HT-29 (cell line): ENCODE measurements around the gene TRAK1. TPM values are rescaled to one million over a fixed set of nuclear protein-coding genes. Genes with fewer than 3 reads are reported as not detected.

ENCODE experiments used
- DNase-seq: peaks from one replicate; pipeline ENCODE4 v3.0.0-alpha.2; 2015; ENCODE audit warnings: low spot score
- total RNA-seq: library from RNA; depleted of rRNA; stranded (reverse); fragments of >200 nt; shearing (Covaris generic); gene quantifications from 2 replicates; pipeline ENCODE4 v1.2.3, GENCODE V29; 2014

Gene TRAK1
- total RNA-seq, 1 experiment from 2014 or later, result 186 TPM

DNA sequence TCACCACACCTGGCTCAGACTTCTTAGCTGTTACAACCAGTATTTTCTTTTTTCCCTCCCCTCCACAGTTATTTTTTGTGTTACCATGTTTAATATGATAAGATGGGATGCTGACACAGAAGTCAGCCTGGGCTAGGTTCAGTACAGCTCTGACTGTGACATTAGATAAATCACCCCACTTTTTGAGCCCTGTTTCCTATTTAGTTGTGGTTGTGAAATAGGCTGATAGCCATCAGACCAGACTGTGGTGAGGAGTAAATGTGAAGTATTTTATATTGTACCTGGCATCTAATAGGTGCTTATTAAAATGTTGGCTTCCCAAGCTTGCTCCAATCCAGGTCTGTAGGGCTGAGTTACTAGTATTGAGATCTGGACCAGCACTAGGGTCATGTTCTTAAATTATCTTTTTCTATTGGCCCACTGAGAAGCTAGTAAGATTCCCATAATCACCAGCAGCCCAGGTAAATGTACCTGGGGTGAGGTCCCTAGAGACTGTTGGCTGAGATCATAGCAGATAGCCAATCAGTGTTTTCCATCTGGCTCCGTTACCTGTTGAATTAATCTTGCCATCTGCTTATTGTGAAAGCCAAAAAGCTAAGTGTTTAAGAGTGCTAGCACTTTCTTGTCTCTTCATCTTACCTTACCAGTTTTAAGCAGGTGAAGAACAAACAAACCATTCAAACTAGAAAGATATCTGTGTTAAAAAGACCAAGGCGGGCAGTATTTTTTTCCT lies 113.9 kb downstream of the TRAK1 start:
- DNase-seq, result no peak

DNA sequence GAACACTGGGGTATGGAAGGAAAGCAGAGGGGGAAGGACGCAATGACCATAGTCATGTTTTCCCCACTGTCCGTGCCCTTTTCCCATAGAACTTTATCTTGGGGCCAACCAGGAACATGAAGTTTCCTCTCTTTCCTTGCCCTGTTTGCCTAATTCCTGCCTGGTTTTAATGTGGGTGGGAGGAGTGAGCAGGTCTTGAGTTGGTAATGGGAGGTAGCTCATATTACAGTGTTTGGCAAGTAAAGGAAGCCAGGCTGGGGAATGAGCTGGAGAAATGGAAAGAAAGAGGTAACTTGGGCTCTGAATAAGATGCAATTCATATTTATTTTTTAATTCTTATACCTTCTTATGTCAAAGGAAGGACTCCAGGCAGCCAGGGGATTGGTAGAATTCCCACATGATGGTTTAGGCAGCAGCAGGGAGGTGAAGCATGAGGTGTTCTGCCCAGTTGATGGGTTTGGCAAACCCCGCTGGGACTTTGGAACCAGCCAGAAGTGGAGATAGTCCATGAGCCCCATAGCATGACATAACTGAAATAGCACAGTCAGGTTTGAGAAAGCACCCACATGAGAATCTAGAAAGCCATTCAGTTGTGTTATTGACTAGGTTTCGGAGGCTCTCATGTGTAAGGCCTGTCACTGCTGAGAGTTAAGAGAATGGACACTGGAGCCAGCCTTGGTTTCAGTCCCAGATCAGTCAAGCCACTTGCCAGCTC lies 114.8 kb downstream of the TRAK1 start:
- no peak for DNase-seq

DNA sequence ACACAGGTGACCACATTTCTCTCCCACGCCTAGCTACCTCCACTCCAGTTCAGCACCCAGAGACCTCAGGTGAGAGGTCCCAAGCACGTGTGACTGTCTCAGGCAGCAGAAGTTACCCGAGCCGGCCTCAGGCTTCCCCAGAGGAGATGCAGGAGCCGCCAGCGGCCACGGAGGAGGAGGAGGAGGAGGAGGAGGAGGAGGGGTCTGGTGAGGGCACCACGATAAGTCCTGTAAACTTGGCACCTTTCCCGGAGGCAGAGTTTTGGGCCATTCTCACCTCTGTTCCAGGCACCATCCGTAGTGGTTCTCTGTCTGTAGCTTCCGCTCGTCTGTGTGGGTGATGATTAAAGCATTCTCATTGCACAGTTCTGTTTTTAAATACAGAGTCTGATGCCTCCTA lies 118.8 kb downstream of the TRAK1 start:
- no peak for DNase-seq

DNA sequence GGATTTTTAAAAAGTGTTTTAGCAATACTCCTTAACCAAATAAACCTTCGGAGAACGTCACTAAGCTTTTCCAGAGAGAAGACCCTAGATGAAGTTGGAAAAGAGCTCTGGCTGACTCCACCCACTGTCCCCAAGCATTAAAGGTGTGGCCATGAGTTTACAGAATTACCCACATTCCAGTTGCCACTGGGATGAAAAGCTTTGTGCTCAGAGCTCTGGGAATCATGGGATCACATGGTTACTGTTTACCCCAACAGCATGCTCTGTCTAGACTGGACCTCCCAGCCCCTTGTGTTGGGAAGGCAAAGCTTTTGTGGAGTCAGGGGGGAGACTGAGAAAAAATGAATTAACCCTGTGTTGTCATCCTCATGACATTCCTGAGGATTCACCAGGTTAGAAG lies 119.6 kb downstream of the TRAK1 start:
- DNase-seq, result no peak

DNA sequence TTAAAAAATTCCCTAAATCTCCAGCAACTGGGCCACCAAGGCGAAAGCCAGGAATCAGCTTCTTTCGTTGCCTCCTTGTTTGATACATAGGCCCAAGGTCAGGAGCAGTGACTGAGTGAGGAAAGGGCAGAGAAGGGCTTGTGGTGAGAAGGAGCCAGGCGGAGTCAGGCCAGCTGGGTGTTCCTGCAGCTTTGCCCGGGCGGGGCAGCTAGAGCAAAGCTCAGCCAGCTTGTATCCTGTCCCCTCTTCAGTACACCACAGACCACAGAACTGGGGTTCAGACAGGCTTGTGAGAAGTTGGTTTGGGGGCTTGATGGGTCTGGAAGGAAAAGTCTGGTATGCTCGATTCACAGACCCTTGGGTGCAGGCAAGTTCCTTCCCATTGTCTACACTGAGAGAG lies 122.3 kb downstream of the TRAK1 start:
- peak; percentile 18 for DNase-seq

DNA sequence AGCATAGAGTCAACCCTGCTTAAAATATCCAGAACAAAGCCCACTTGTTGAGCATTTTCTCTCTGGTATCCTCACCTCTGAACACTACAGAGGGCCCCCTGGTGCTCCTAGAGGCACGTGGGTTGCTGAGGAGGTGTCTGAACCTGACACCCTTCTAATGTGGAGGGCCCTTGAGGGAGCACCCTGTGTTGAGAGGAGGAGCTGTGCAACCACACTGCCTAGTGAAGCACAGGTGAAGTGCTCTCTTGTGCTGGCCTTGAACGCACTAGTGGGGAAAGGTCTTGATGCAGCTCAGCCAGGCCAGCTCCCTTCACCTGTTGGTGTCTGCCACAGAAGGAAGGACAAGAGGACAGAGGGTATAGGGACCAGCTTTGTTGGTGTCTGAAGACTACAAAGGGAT lies 122.9 kb downstream of the TRAK1 start:
- DNase-seq, result no peak

DNA sequence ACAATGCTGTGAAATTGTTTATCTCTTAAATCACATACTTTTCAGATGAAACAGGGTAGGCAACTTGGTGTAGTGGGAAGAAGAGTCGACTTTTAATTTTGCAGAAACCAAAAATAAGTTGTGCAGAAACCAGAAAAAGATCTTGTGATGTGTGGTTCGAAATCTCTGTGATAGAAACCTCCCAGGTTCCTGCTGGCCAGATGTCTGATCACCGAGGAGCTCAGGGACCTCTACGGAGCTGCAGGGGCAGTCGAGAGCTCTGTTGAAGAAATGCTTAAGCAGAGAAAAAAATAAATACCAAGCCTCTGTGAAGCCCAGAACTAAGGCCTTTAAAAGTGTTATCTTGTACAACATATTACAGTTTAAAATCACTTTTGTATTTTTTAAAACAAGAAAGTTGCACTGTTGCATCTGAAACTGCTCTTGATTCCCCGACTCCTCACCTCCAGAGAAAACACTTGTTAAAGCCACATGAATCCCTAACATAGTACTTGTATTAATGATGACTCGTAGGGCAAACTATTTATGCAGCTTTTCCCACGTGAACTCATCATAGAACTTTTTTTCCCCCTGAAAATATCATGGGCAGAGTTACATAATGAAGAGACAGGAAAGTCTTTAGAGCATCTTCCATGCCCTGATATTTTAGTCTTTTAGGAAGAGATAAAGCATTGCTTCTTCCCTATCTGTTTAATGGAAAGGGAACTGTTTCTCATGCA lies 123.6 kb downstream of the TRAK1 start:
- no peak for DNase-seq

DNA sequence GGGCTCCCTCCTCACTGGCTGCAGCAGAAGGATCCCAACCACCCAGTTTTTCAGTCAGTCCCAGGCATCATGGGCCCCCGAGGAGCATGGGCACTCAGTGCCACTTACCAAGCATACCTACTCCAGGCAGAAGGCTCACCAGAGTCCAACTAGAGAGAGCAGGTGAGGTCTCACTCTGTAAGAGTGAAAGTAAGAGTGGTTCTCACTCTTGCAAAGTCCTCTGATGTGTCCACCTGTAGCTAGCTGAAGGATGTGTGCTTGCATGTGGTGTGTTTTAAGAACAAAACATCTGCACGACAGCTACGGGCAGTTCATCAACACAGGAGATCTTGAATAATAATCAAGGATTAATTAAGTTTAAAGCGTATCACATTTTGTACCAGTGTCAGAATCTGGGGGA lies 125.1 kb downstream of the TRAK1 start:
- DNase-seq, result no peak

DNA sequence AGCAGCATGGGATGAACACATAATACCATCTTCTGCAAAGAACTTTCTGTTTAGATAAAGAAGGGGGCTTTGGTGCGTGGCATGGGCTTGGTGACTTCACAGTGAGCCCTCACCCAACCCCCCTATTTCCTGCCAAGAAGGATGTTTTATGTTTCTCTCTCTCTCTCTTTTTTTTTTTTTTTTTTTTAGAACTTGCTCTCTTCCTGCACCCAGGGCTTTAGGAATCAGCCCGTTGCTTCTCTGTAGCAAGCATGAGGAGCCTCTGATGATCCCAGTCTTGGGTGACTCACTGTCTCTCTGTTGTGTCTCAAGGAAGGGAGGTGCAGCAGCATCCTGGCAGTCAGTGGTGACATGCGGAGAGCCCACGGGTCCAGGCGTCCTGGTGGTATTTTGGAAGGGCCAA lies 125.8 kb downstream of the TRAK1 start:
- DNase-seq, result no peak

DNA sequence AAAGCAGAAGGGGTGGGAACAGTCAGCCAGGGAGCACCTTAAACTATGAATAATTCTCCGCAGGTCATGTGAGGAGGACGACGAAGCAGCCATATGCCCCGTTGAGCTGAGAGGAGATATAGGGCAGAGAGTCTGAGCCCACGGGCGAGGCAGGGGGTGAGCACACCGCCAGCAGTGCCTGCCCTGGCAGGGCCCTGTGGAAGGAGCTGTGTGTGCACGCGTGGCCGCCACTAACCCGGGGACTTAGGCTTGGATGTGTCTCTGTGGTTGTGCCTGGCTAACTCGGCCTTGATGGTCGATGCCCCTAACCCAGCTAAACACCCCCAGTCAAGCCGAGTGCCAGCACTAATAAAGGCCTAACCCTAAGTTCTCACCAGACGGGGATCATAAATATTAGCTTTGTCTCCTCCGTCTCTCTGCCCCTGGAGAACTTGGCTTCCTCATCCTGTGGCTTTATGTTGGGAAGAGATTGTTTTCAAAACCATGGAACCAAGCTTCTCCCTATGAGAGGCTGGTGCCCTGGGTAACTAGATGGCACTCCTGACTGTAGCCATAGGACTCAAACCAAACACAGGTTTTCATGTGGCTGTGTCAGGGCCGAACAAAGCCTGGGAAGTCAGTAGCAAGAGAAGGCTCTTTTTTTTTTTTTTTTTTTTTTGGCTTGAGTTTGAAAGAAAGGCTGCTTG lies 129.4 kb downstream of the TRAK1 start:
- no peak for DNase-seq

DNA sequence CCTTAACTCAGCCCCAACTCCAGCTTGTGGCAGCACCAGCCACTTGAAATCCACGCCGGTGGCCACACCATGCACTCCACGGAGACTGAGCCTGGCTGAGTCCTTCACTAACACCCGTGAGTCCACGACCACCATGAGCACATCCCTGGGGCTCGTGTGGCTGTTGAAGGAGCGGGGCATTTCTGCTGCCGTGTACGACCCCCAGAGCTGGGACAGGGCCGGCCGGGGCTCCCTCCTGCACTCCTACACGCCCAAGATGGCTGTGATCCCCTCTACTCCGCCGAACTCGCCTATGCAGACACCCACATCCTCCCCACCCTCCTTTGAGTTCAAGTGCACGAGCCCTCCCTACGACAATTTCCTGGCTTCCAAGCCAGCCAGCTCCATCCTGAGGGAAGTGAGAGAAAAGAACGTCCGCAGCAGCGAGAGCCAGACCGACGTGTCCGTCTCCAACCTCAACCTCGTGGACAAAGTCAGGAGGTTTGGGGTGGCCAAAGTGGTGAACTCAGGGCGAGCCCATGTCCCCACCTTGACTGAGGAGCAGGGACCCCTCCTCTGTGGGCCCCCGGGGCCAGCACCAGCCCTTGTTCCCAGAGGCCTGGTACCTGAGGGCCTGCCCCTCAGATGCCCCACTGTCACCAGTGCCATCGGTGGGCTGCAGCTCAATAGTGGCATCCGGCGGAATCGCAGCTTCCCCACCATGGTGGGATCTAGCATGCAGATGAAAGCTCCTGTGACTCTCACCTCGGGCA lies 132.0 kb downstream of the TRAK1 start:
- no peak for DNase-seq

DNA sequence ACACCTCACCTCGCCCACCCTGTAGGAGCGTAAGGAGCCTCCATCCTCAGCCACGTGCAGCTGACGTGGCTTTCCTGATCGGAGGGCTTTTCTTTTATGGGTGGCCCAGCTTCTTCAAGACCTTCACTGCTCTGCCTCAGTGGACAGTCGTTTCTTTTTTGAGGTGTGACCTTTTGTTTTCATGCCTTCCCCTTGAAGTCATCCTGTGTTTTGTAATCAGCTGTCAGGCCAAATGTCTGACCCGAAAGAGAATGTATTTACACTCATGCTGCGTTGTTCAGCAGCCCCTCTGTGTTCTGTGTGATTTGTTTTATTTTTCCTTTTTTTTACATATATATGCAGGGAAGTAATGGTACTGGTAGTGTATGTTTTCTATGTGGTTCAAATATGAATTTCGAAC lies 133.0 kb downstream of the TRAK1 start:
- DNase-seq, result no peak

DNA sequence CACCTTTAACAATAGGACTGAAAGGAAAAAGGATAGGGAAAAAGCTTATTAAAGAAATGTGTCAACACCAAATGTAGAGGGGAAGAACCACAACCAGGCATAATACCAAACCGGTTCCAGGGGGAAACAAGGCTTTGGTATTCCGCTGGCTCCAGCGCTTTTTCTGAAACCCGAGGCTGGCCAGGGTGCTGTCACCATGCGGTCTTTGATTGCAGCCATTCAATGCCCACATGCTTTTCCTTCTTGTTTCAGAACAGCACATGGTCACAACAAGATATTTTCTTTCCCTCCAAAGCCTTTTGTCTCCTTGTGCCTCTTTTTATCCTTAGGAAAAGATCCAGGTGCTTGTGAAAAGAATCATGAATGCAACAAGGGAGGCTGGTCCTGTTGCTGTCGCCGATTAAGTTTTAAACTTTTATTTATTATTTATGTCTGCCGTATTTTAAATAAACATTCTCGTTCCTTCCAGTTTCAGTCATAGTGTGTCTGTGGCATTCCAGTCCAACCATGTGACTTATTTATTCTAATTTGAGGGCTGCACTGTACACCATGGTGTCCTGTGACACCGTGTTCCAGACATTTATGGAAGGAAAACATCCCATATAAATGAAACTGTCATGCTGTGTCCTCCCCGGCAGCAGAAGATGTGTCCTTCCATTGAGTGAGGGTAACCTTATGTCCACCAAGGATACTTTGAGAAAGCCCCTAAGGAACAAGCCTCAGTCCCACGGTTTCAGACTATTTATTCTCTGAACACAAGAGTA lies 133.7 kb downstream of the TRAK1 start:
- no peak for DNase-seq

DNA sequence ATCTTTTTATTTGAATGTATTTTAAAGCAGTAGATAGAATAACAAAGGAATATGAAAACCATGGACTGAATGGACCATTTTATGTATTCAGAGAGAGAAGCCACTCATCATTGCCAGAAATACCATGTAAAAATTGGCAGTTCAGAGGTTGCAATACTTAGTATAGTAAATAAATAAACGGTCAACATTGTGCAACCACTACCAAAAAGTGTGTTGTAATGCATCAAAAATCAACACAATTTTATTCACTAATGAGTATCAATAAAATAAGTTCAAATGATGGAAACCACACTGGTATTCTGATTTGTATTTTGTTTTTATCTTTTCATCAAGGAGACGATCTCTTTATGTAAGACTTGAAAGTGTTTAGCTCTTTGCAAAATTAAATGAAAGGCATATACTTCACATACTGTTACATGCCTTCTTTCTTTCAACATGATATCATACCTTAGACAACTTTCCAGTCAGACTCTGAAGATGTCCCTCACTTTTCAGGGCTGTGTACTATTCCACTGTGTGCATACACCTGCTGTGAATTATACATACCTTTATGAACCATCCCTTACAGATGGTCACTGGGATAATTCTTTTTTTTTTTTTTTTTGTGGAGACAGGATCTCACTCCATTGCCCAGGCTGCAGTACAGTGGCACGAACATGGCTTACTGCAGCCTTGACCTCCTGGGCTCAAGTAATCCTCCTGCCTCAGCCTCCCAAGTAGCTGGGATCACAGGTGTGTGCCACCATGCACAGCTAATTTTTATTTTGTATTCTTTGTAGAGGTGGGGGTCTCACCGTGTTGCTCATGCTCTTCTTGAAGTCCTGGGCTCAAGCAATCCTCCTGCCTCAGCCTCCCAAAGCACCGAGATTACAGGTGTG lies 134.6 kb downstream of the TRAK1 start:
- no peak for DNase-seq

DNA sequence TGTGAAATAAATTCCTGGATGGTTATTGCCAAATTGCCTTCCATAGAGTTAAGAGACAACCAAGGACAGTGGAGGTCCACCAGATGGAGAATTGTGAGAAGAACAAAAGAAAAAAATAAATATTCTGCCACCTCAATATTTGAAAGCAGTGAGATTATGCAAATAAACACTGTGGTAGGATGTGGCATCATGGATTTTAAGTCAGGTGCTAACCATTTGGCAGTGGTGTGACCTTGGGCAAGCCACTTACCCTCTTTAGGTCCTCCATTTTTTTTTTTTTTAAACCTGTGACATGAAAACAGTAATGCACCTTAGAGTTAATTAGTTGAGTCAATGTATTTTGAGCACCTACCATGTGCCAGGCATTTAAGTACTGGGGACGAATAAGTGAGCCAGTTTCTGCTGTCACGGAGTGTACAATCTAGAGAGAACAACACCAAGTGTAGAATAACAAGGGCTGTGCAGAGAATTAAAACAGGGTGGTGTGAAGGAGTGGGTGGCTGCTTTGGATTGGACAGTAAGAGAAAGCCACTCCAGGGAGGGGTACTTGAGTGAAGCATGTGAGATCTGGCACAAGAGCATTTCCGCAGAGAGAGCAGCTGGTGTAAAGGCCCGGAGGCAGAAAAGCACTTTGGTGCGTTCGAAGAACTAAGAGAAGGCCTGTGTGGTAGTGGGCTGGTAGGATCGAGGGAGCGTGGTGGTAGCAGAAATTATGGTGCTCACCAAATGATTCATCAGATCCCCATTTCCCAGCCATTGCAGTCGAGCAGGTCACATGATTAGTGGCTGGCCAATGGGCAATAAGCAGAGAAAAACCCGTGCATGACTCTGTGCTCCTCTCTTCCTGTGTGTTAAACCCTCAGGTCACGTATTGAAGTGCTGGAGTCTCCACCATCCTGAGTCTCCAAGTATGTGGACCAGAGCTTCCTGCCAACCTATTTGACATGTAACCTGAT lies 135.6 kb downstream of the TRAK1 start:
- DNase-seq, result no peak

DNA sequence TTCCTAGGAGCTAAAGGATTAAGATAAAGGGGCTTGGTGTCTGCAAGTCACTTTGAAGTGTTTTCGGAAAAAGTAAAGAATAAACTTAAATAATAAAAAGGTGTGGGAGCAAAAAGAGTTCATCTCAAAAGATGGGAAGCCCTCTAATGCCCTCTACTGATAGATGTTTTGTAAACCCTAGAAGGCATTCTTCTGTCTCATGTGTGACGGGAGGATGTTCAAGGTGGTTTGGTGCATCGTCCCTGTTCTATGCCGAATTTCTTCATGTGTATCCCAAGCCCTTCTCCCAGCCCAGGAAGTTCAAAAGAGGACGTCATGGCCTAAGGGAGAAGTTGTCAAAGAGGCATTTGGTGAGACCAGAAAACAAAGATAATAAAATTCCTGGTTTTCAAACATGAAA lies 137.6 kb downstream of the TRAK1 start:
- peak; percentile 30 for DNase-seq

DNA sequence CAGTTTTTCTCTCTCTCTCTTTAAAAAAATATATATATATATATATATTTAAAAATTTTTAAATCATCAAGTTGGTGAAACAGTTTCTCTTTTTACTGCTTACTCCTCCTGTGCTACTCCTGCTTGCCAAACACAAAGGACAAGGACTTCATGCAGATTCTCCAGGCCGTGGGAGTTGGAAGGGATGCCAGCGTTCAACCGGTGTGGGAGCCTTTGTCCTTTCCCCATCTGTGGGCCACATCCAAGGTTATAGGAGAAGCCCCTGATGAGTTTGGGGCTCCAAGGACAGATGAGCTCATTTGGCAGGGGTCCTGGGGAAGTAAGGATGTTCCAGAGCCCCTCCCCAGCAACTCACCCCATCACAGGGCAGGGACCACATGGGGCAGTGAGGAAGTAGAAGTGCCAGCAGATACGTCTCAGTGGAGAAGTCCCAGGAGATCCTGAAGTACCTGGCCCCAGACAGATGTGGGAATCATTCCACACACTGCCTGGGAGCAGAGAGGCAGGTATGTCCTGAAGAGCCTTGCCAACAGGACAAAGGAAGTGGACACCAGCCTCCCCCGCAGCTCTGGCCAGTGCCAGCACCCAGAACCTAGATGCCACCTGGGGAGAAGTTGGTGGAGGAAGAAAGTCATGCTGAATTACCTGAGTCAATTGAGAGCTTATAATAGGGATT lies 138.2 kb downstream of the TRAK1 start:
- DNase-seq, result no peak
